ENCODE data around the gene NVL. TPM values are rescaled to one million over a fixed set of nuclear protein-coding genes. Genes with fewer than 3 reads are reported as not detected.

The NVL gene
- total and polyA plus RNA-seq, 2 of the 4 experiments (the other 2 are of a cell fraction), result 16.5 to 18.4 TPM

GRCh38 chr1:224271106-224271505 lies 58.9 kb downstream of the NVL start:
- H4K5ac ChIP-seq (ENCODE audit: low read depth, low read length), result no peak overlapping the region
- no peaks in the 10 kb centered on the region for H4K20me1 ChIP-seq (ENCODE audit: insufficient read depth, low read length)
- ChIA-PET POLR2A (ENCODE audit: unreplicated experiment) (no interaction called here), CTCF (no interaction called here)
- no peak overlapping the region for H3K56ac ChIP-seq (ENCODE audit: extremely low read depth, insufficient read depth, low read length)
- H3K27ac ChIP-seq (ENCODE audit: insufficient read depth, low read length), result no peak overlapping the region
- H3K9me1 ChIP-seq (ENCODE audit: insufficient read depth, low read length), result no peaks in the 10 kb centered on the region
- no peak overlapping the region for H2AK5ac ChIP-seq (ENCODE audit: low read depth, low read length)
- H2BK5ac ChIP-seq (ENCODE audit: low read depth, low read length, poor library complexity, severe bottlenecking), result no peak overlapping the region
- peaks cover 17% of the 10 kb centered on the region for H3K36me3 ChIP-seq (ENCODE audit: control insufficient read depth, insufficient read depth, low read length)
- H3K9me3 ChIP-seq (ENCODE audit: control insufficient read depth, insufficient read depth, low read length), result no peaks in the 10 kb centered on the region
- WGBS, 2 experiments (ENCODE audit: extremely low coverage in 2 of 2, insufficient read length in 1 of 2), result no CpG with 5 or more reads among the region's 3 CpGs
- no peaks in the 10 kb centered on the region for H3K27me3 ChIP-seq (ENCODE audit: control insufficient read depth, insufficient read depth, low read length)
- no peak overlapping the region for H2BK20ac ChIP-seq (ENCODE audit: low read depth, low read length)
- dilution Hi-C loops (cut with HindIII; ENCODE audit: low sequenced_read_pairs, unreplicated experiment) (no loop called here), in situ Hi-C loops (cut with MboI; ENCODE audit: low sequenced_read_pairs) (no loop called here), intact Hi-C loops (cut with micrococcal nuclease) (no loop called here)
- H2AK9ac ChIP-seq (replicated peaks; ENCODE audit: low read depth, low read length, poor library complexity), result no peak overlapping the region
- H3K14ac ChIP-seq (replicated peaks; ENCODE audit: low read depth, low read length), result no peak overlapping the region
- no peak for DNase-seq
- H3K4me3 ChIP-seq (ENCODE audit: insufficient read depth, low read depth, low read length), result no peak overlapping the region
- H3K79me1 ChIP-seq (ENCODE audit: low read depth in 1 of 2, low read length in 2 of 2), result no peaks in the 10 kb centered on the region
- no peak overlapping the region for H2BK120ac ChIP-seq (ENCODE audit: low read depth, low read length)
- H3K23ac ChIP-seq (ENCODE audit: low read depth, low read length), result no peak overlapping the region
- H3K4ac ChIP-seq (ENCODE audit: low read depth, low read length), result no peak overlapping the region
- TF ChIP-seq BHLHE40 (IDR thresholded peaks at IDR 0.05; ENCODE audit: low read depth, low read length), result no peak
- no peak for TF ChIP-seq RFX5 (IDR thresholded peaks at IDR 0.05; ENCODE audit: low read depth, low read length)
- TF ChIP-seq NFE2L2 (IDR thresholded peaks at IDR 0.05; ENCODE audit: low read depth, low read length), result no peak
- no peak for TF ChIP-seq POLR2A (IDR thresholded peaks at IDR 0.05; ENCODE audit: low read depth, low read length)
- no peak for TF ChIP-seq SMC3 (IDR thresholded peaks at IDR 0.05; ENCODE audit: low read depth, low read length)
- no peak overlapping the region for H2AFZ ChIP-seq (replicated peaks; ENCODE audit: low read length, poor library complexity)
- H4K8ac ChIP-seq (ENCODE audit: low read depth in 2 of 2, low read length in 2 of 2), result no peak overlapping the region
- H3K4me1 ChIP-seq (ENCODE audit: control insufficient read depth, insufficient read depth, low read length), result no peaks in the 10 kb centered on the region
- no peak overlapping the region for H4K91ac ChIP-seq (ENCODE audit: insufficient read depth, low read depth, low read length)
- H3K18ac ChIP-seq (ENCODE audit: low read depth, low read length), result no peak overlapping the region
- ATAC-seq (ENCODE audit: low read depth), result no peak
- no peak overlapping the region for H3K4me2 ChIP-seq (ENCODE audit: low read depth, low read length)
- BruUV-seq (replicated peaks), result no TSS peak
- H2BK15ac ChIP-seq (ENCODE audit: low read depth, low read length), result no peak overlapping the region
- H3K9ac ChIP-seq (ENCODE audit: low read depth, low read length), result no peak overlapping the region

Data from IMR-90 (cell line).